AG10803 (cell line): Measurements from ENCODE around the gene GPX2.
"Not testable (repeated sequence)": the region's sequence is repeated elsewhere in the genome, so short reads cannot be mapped to it uniquely, and the experiment has no call there.

Source experiments
- DNase-seq: peaks from one replicate; pipeline ENCODE4 v3.0.0; 2010; ENCODE audit warnings: low read depth
- H3K4me3 ChIP-seq: 2 replicates; pipeline ENCODE4 v1.5.1; 2011; ENCODE audit warnings: mild to moderate bottlenecking, low read length, control low read depth
- CTCF ChIP-seq: conservative IDR thresholded peaks from 2 replicates; pipeline ENCODE4 v1.5.1; 2011; ENCODE audit warnings: mild to moderate bottlenecking, low read length, control low read depth, inconsistent platforms

GPX2 gene

GRCh38 chr14:64915797-64916196 is 26.7 kb downstream of the GPX2 start:
- H3K4me3 ChIP-seq: no peak overlapping the region
- TF ChIP-seq CTCF: no peak
- peak; percentile 13 for DNase-seq

GRCh38 chr14:64915029-64915424 is 27.5 kb downstream of the GPX2 start:
- TF ChIP-seq CTCF: no peak
- no peak for DNase-seq
- H3K4me3 ChIP-seq: peak overlapping the region; percentile 97

GRCh38 chr14:64914237-64915028 is 28.1 kb downstream of the GPX2 start, which contains the start of gene CHURC1:
Gene CHURC1 (plus strand): TSS chr14:64914455. CDS start chr14:64914496, 41 bp downstream.
- peak; percentile 98 for DNase-seq
- H3K4me3 ChIP-seq: peak within 1 kb of the TSS; percentile 97
- no peak for TF ChIP-seq CTCF

GRCh38 chr14:64913477-64913876 is 29.1 kb downstream of the GPX2 start:
- not testable (repeated sequence) for DNase-seq, H3K4me3 ChIP-seq

GRCh38 chr14:64912261-64912660 is 30.3 kb downstream of the GPX2 start:
- no peak overlapping the region for H3K4me3 ChIP-seq
- no peak for DNase-seq

GRCh38 chr14:64910847-64911495 is 31.6 kb downstream of the GPX2 start:
- peak; percentile 43 for DNase-seq
- peak; percentile 79 for TF ChIP-seq CTCF
- no peak overlapping the region for H3K4me3 ChIP-seq

More at GRCh38 chr14:64912261-64912660, 30.3 kb downstream of the GPX2 start:
- TF ChIP-seq CTCF: no peak

- DNase-seq: no peak
- no peak for TF ChIP-seq CTCF
- H3K4me3 ChIP-seq: no peak overlapping the region
These were observed 36.5 kb downstream of the GPX2 start for GRCh38 chr14:64906022-64906421.
